ENCODE data around the gene TGFBR1.
A peak's percentile ranks its signal among the peaks of the same experiment; 100 is the strongest.

TGFBR1 gene

GRCh38 chr9:99172124-99173091, 67.5 kb downstream of the TGFBR1 start:
- no peak for DNase-seq

- no peak for DNase-seq
Measured at GRCh38 chr9:99173570-99174504, 68.9 kb downstream of the TGFBR1 start.

GRCh38 chr9:99176527-99177013, 71.7 kb downstream of the TGFBR1 start:
- no peak for DNase-seq

- DNase-seq, result no peak
Measured at GRCh38 chr9:99177576-99178366, 72.9 kb downstream of the TGFBR1 start.

- DNase-seq, result no peak
Measured at GRCh38 chr9:99178912-99179872, 74.3 kb downstream of the TGFBR1 start.

GRCh38 chr9:99180199-99180598, 75.3 kb downstream of the TGFBR1 start:
- peak; percentile 70 for DNase-seq

- DNase-seq, result no peak
Measured at GRCh38 chr9:99180662-99181061, 75.7 kb downstream of the TGFBR1 start.

- no peak for DNase-seq
Measured at GRCh38 chr9:99181206-99181605, 76.3 kb downstream of the TGFBR1 start.

GRCh38 chr9:99181621-99182020, 76.7 kb downstream of the TGFBR1 start:
- DNase-seq, result peak; percentile 67

GRCh38 chr9:99182356-99182755, 77.4 kb downstream of the TGFBR1 start:
- DNase-seq, result no peak

GRCh38 chr9:99183616-99184015, 78.7 kb downstream of the TGFBR1 start:
- no peak for DNase-seq

GRCh38 chr9:99184110-99184474, 79.2 kb downstream of the TGFBR1 start:
- DNase-seq, result no peak

- peak; percentile 93 for DNase-seq
Measured at GRCh38 chr9:99184475-99185347, 79.8 kb downstream of the TGFBR1 start.

GRCh38 chr9:99185348-99185632, 80.4 kb downstream of the TGFBR1 start:
- DNase-seq, result no peak

GRCh38 chr9:99185934-99186333, 81.0 kb downstream of the TGFBR1 start:
- no peak for DNase-seq

GRCh38 chr9:99187311-99187710, 82.4 kb downstream of the TGFBR1 start:
- DNase-seq, result no peak

- no peak for DNase-seq
Measured at GRCh38 chr9:99189186-99189585, 84.3 kb downstream of the TGFBR1 start.

GRCh38 chr9:99189887-99190596, 85.1 kb downstream of the TGFBR1 start:
- no peak for DNase-seq

GRCh38 chr9:99190597-99191283, 85.8 kb downstream of the TGFBR1 start:
- DNase-seq, result no peak
